Left lung (tissue), 10 donors: ENCODE data around the gene CCDC124. TPM values are rescaled to one million over a fixed set of nuclear protein-coding genes. Genes with fewer than 3 reads are reported as not detected.

Experiments used
- ATAC-seq: fragments of 200-7000 bp; cut with Tn5 transposase; one replicate; pipeline ENCODE4 v1.9.1; 2020; ENCODE audit warnings: moderate library complexity
- DNase-seq, 4 donors: peaks; one replicate each; pipeline ENCODE4 v3.0.0-alpha.2; 2013 to 2020
- H3K27ac ChIP-seq, 2 donors: fragments of 200-600 bp; sonication (generic) in 1 of 2; one replicate each; pipeline versions ENCODE4 v1.5.0 to v1.8.0; 2020 to 2021
- H3K27me3 ChIP-seq, 2 donors: fragments of 200-600 bp; sonication (generic) in 1 of 2; one replicate each; pipeline versions ENCODE4 v1.5.0 to v1.8.0; 2020 to 2021
- H3K36me3 ChIP-seq, 2 donors: fragments of 200-600 bp; sonication (generic) in 1 of 2; one replicate each; pipeline versions ENCODE4 v1.5.0 to v1.8.0; 2020 to 2021
- H3K4me1 ChIP-seq, 2 donors: fragments of 200-600 bp; one replicate each; pipeline ENCODE4 v1.8.0; 2021
- H3K4me3 ChIP-seq, 2 donors: fragments of 200-600 bp; sonication (generic) in 1 of 2; one replicate each; pipeline versions ENCODE4 v1.5.0 to v1.8.0; 2020 to 2021; ENCODE audit warnings: mild to moderate bottlenecking in 1 of 2
- H3K9me3 ChIP-seq, 2 donors: fragments of 200-600 bp; sonication (generic) in 1 of 2; one replicate each; pipeline versions ENCODE4 v1.5.0 to v1.8.0; 2020 to 2021
- CTCF ChIP-seq, 2 donors: fragments of 200-600 bp; sonication (generic) in 1 of 2; IDR thresholded peaks; one replicate each; pipeline versions ENCODE4 v1.5.0 to v1.8.0; 2021; ENCODE audit warnings: antibody characterized with exemption in 2 of 2
- intact Hi-C, 2 donors: fragments of 100-400 bp; cut with DNase I; formaldehyde crosslinking; loops; one replicate each; pipeline versions ENCODE4 v1.11.2 to v1.14.2; 2022
- polyA plus RNA-seq, 6 donors: library from polyadenylated mRNA; unstranded; fragments of 120-200 nt; gene quantifications; one replicate each; pipeline ENCODE4 v1.2.1, GENCODE V29; 2013; ENCODE audit not compliant: insufficient read length in 6 of 6
- total RNA-seq, 2 donors: library from RNA; stranded (reverse); fragmentation: NEBNext Ultra II Directional; extraction: Animal tissue kit (Norgen Biotek cat#: 25700); gene quantifications; one replicate each; pipeline ENCODE4 v1.2.1, GENCODE V29; 2021
- donor health status: DM: no; HTN: yes; CAD: no.
- donor health status: DM: no; HTN: no; CAD: no.

The CCDC124 gene
- total and polyA plus RNA-seq, 8 donors: 42.0 to 75.7 (median 55.8) TPM

- Histone ChIP-seq H3K27me3 (peaks cover 20 to 83% of the 10 kb centered on the region in 2 donors), H3K36me3 (no peaks in the 10 kb centered on the region), H3K27ac (no peak overlapping the region), H3K4me3 (no peak overlapping the region), H3K9me3 (no peaks in the 10 kb centered on the region), H3K4me1 (no peaks in the 10 kb centered on the region)
- DNase-seq (no peak), ATAC-seq (no peak)
- intact Hi-C loops: no loop called here
- no peak for TF ChIP-seq CTCF (IDR thresholded peaks at IDR 0.05)
These were observed 33.3 kb downstream of the CCDC124 start for GRCh38 chr19:17966129-17966483.

- Histone ChIP-seq H3K27me3 (peaks cover 20 to 77% of the 10 kb centered on the region in 2 donors), H3K36me3 (no peaks in the 10 kb centered on the region), H3K4me1 (no peaks in the 10 kb centered on the region), H3K4me3 (no peak within 1 kb of the TSS), H3K9me3 (no peaks in the 10 kb centered on the region), H3K27ac (no peak within 1 kb of the TSS)
- DNase-seq: peak in 1 of 4 donors; percentile 37
- intact Hi-C loops: no loop called here
- no peak for ATAC-seq
- TF ChIP-seq CTCF (IDR thresholded peaks at IDR 0.05): no peak
These were observed 33.9 kb downstream of the CCDC124 start, which contains the start of gene KCNN1 for GRCh38 chr19:17966550-17967256. TSS of gene KCNN1 (plus strand) at chr19:17967107. CDS start at chr19:17973889, 6,782 bp downstream.

- no peaks in the 10 kb centered on the region for H3K36me3 ChIP-seq
- no peak overlapping the region for H3K4me3 ChIP-seq
- ATAC-seq (no peak), DNase-seq (no peak)
- peaks cover 20 to 69% of the 10 kb centered on the region in 2 donors for H3K27me3 ChIP-seq
- no peaks in the 10 kb centered on the region for H3K4me1 ChIP-seq
- H3K27ac ChIP-seq: no peak overlapping the region
- no peaks in the 10 kb centered on the region for H3K9me3 ChIP-seq
- intact Hi-C loops: no loop called here
- no peak for TF ChIP-seq CTCF (IDR thresholded peaks at IDR 0.05)
These were observed 34.6 kb downstream of the CCDC124 start for GRCh38 chr19:17967257-17968051.

- Histone ChIP-seq H3K9me3 (no peaks in the 10 kb centered on the region), H3K27me3 (peaks cover 20 to 60% of the 10 kb centered on the region in 2 donors), H3K4me3 (no peak overlapping the region), H3K36me3 (no peaks in the 10 kb centered on the region), H3K4me1 (no peaks in the 10 kb centered on the region), H3K27ac (no peak overlapping the region)
- DNase-seq: no peak
- no peak for TF ChIP-seq CTCF (IDR thresholded peaks at IDR 0.05)
- no peak for ATAC-seq
- intact Hi-C loops: no loop called here
These were observed 35.5 kb downstream of the CCDC124 start for GRCh38 chr19:17968362-17968761.

- Histone ChIP-seq H3K36me3 (no peaks in the 10 kb centered on the region), H3K4me3 (no peak overlapping the region), H3K27me3 (peaks cover 20 to 52% of the 10 kb centered on the region in 2 donors), H3K27ac (no peak overlapping the region), H3K9me3 (no peaks in the 10 kb centered on the region), H3K4me1 (no peaks in the 10 kb centered on the region)
- DNase-seq (no peak), ATAC-seq (no peak)
- TF ChIP-seq CTCF (IDR thresholded peaks at IDR 0.05): no peak
- intact Hi-C loops: no loop called here
These were observed 36.4 kb downstream of the CCDC124 start for GRCh38 chr19:17969096-17969792.
